Mesendoderm (in vitro differentiated cells): Measurements from ENCODE around the gene MID1. TPM values are rescaled to one million over a fixed set of nuclear protein-coding genes. Genes with fewer than 3 reads are reported as not detected.

Experiments
- DNase-seq: peaks from one replicate; pipeline ENCODE4 v3.0.0; 2013
- H2AK5ac ChIP-seq: 2 replicates; pipeline ENCODE4 v1.6.1; 2013; ENCODE audit warnings: low read length, inconsistent platforms
- H2BK120ac ChIP-seq: 2 replicates; pipeline ENCODE4 v1.6.1; 2013; ENCODE audit warnings: low read depth, mild to moderate bottlenecking, low read length, moderate library complexity, mixed read lengths
- H2BK15ac ChIP-seq: replicated peaks from 2 replicates; pipeline ENCODE4 v1.6.1; 2013; ENCODE audit warnings: low read depth, mild to moderate bottlenecking, moderate library complexity
- H2BK5ac ChIP-seq: 2 replicates; pipeline ENCODE4 v1.6.1; 2013; ENCODE audit warnings: low read length, inconsistent platforms
- H3K18ac ChIP-seq: 2 replicates; pipeline ENCODE4 v1.6.1; 2013; ENCODE audit warnings: mild to moderate bottlenecking, low read length, mixed read lengths
- H3K23ac ChIP-seq: one replicate; pipeline ENCODE4 v1.6.1; 2013; ENCODE audit warnings: low read length
- H3K27ac ChIP-seq: 2 replicates; pipeline ENCODE4 v1.5.1; 2013; ENCODE audit warnings: low read depth, mild to moderate bottlenecking, inconsistent platforms, low read length, moderate library complexity
- H3K27me3 ChIP-seq: 2 replicates; pipeline ENCODE4 v1.6.1; 2013; ENCODE audit warnings: low read length, control low read depth, mild to moderate bottlenecking, inconsistent platforms; ENCODE audit not compliant: insufficient read depth, poor library complexity
- H3K36me3 ChIP-seq: 2 replicates; pipeline ENCODE4 v1.6.1; 2013; ENCODE audit warnings: low read length, inconsistent platforms; ENCODE audit not compliant: control insufficient read depth, insufficient read depth
- H3K4ac ChIP-seq: one replicate; pipeline ENCODE4 v1.6.1; 2013; ENCODE audit warnings: low read depth, mild to moderate bottlenecking, low read length, moderate library complexity
- H3K4me1 ChIP-seq: 2 replicates; pipeline ENCODE4 v1.6.1; 2013; ENCODE audit warnings: low read depth, low read length, inconsistent platforms; ENCODE audit not compliant: control insufficient read depth
- H3K4me2 ChIP-seq: 2 replicates; pipeline ENCODE4 v1.6.1; 2013; ENCODE audit warnings: low read length
- H3K4me3 ChIP-seq: 2 replicates; pipeline ENCODE4 v1.5.1; 2013; ENCODE audit warnings: mild to moderate bottlenecking, low read length
- H3K56ac ChIP-seq: one replicate; pipeline ENCODE4 v1.6.1; 2013; ENCODE audit warnings: low read length
- H3K79me1 ChIP-seq: 2 replicates; pipeline ENCODE4 v1.6.1; 2013; ENCODE audit warnings: low read length, inconsistent platforms
- H3K79me2 ChIP-seq: 2 replicates; pipeline ENCODE4 v1.6.1; 2013; ENCODE audit warnings: mild to moderate bottlenecking, low read length; ENCODE audit not compliant: control insufficient read depth, insufficient read depth
- H3K9ac ChIP-seq: 2 replicates; pipeline ENCODE4 v1.6.1; 2013; ENCODE audit warnings: low read length, inconsistent platforms
- H4K5ac ChIP-seq: one replicate; pipeline ENCODE4 v1.6.1; 2013; ENCODE audit warnings: low read length
- H4K8ac ChIP-seq: one replicate; pipeline ENCODE4 v1.6.1; 2013; ENCODE audit warnings: low read depth, mild to moderate bottlenecking, control low read depth, low read length, moderate library complexity
- WGBS: extraction: QIAGEN DNeasy Blood & Tissue Kit; methylation state at CpG from one replicate; pipeline ENCODE4 v1.1.7; 2013; ENCODE audit warnings: low lambda C conversion rate, missing lambda C conversion rate; ENCODE audit not compliant: insufficient coverage; ENCODE audit errors: extremely low coverage; 5-methylcytosine and 5-hydroxymethylcytosine counted together
- polyA plus RNA-seq, 2 experiments: library from polyadenylated mRNA; stranded (reverse); fragments of 200-250 nt; gene quantifications; one replicate each; pipeline ENCODE4 v1.2.3, GENCODE V29; 2013

Gene MID1, protein sequence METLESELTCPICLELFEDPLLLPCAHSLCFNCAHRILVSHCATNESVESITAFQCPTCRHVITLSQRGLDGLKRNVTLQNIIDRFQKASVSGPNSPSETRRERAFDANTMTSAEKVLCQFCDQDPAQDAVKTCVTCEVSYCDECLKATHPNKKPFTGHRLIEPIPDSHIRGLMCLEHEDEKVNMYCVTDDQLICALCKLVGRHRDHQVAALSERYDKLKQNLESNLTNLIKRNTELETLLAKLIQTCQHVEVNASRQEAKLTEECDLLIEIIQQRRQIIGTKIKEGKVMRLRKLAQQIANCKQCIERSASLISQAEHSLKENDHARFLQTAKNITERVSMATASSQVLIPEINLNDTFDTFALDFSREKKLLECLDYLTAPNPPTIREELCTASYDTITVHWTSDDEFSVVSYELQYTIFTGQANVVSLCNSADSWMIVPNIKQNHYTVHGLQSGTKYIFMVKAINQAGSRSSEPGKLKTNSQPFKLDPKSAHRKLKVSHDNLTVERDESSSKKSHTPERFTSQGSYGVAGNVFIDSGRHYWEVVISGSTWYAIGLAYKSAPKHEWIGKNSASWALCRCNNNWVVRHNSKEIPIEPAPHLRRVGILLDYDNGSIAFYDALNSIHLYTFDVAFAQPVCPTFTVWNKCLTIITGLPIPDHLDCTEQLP
- polyA plus RNA-seq (2013, experiment 1 of 2) = 14.1 TPM
- 14.4 TPM for polyA plus RNA-seq (2013, experiment 2 of 2)

DNA sequence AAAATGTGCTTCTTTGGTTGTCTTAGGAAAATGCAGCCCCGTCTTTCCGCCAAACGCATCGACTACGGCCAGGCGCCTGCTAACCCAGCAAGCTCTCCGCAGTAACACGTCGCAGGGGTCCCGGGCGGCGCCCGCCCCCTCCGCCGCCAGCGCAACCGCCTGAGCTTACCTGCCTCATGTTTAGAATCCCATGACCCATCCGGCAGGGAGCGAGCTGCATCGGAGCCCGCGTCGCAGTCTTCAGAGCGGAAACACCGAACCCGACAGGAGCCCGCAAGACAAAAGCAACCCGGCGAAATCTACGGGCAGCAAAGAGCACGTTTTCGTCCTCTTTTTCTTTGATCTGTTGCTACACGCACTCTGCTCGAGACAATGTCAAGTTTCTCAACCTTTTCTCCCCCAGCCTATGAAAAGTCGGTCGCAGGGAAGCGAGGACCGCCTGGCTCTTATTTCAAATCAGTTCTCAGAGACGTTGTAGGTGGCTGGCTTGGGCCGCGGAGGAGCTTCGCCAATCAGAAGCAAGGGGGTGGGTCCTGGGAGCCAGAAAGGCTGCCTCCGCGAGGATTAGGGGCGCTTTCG, at the start of gene MID1:
Gene MID1, minus strand, starts transcription at position 465 of the 579 bp plus-strand sequence. CDS start 53,038 bp downstream, outside the sequence.
- Histone ChIP-seq H3K23ac (no peak within 1 kb of the TSS), H4K5ac (no peak within 1 kb of the TSS), H3K79me2 (peaks cover 15% of the 10 kb centered on the region), H3K27ac (peak within 1 kb of the TSS; percentile 47), H3K4ac (no peak within 1 kb of the TSS), H3K18ac (peak within 1 kb of the TSS; percentile 70), H2AK5ac (no peak within 1 kb of the TSS), H3K79me1 (no peaks in the 10 kb centered on the region), H3K4me3 (peak within 1 kb of the TSS; percentile 56), H3K36me3 (no peaks in the 10 kb centered on the region), H3K4me2 (peak within 1 kb of the TSS; percentile 14), H2BK120ac (no peak within 1 kb of the TSS), H3K9ac (peak within 1 kb of the TSS; percentile 67), H3K56ac (peak within 1 kb of the TSS; percentile 83), H4K8ac (no peak within 1 kb of the TSS), H3K27me3 (no peaks in the 10 kb centered on the region), H2BK5ac (no peak within 1 kb of the TSS), H2BK15ac (no peak within 1 kb of the TSS), H3K4me1 (peaks cover 2% of the 10 kb centered on the region)
- peak; percentile 90 for DNase-seq
- WGBS = no CpG with 5 or more reads among the region's 46 CpGs

DNA sequence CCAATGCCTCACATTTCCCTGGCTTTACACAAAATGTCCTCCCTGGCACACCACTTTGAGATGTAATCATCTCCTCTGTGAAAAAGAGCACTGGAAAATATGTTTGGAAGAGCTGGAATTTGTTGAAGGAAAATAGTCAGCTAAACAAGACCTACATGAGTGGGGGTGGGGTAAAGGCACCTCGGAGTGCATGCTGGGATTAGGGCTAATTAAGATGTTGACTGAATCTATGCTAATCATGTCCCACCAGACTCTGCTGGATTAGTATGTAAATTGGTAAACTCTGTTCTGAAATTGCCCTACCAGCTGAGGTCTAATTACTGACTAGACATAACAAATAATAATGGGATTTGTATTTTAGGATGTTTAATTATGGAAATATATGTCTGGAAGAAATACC, 46.8 kb upstream of the MID1 start:
- no peaks in the 10 kb centered on the region for H3K36me3 ChIP-seq
- H3K18ac ChIP-seq = no peak overlapping the region
- no peak overlapping the region for H3K4me3 ChIP-seq
- no peak for DNase-seq
- no peak overlapping the region for H4K8ac ChIP-seq
- H3K4ac ChIP-seq = no peak overlapping the region
- no peak overlapping the region for H3K4me2 ChIP-seq
- H2AK5ac ChIP-seq = no peak overlapping the region
- no peak overlapping the region for H3K23ac ChIP-seq
- H3K56ac ChIP-seq = no peak overlapping the region
- no peak overlapping the region for H3K27ac ChIP-seq
- H4K5ac ChIP-seq = no peak overlapping the region
- H2BK5ac ChIP-seq = no peak overlapping the region
- no peaks in the 10 kb centered on the region for H3K79me1 ChIP-seq
- peaks cover 1% of the 10 kb centered on the region for H3K4me1 ChIP-seq
- H2BK120ac ChIP-seq = no peak overlapping the region
- no peak overlapping the region for H2BK15ac ChIP-seq
- no peaks in the 10 kb centered on the region for H3K79me2 ChIP-seq
- no CpG with 5 or more reads among the region's 1 CpG for WGBS
- H3K27me3 ChIP-seq = no peaks in the 10 kb centered on the region
- no peak overlapping the region for H3K9ac ChIP-seq

DNA sequence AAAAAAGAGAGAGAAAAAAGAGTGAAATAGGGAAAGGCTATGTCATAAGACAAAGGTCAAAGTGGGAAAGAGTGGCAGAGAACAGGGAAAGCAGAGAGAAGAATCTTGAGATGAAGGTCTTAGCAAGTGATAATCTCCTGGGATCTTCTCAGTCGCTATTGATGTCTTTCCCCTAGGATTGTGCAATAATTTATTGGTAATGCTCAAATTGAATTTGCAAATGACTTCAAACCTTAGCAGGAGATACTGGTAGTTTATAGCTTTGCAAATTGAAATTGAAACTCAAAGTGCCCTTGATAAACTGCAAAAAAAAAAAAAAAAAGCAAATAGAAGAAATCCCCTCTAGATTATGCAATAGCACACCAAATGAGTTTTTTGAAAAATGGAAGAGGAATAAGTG, 45.7 kb upstream of the MID1 start:
- Histone ChIP-seq H2BK5ac (no peak overlapping the region), H2BK120ac (no peak overlapping the region), H2AK5ac (no peak overlapping the region), H3K79me1 (no peaks in the 10 kb centered on the region), H3K4ac (no peak overlapping the region), H3K79me2 (no peaks in the 10 kb centered on the region), H3K9ac (no peak overlapping the region), H3K27me3 (no peaks in the 10 kb centered on the region), H3K4me1 (peaks cover 1% of the 10 kb centered on the region), H3K18ac (no peak overlapping the region), H3K4me3 (no peak overlapping the region), H3K27ac (no peak overlapping the region), H3K4me2 (no peak overlapping the region), H2BK15ac (no peak overlapping the region), H3K23ac (no peak overlapping the region), H3K56ac (no peak overlapping the region), H3K36me3 (no peaks in the 10 kb centered on the region), H4K8ac (no peak overlapping the region), H4K5ac (no peak overlapping the region)
- no CpG with 5 or more reads among the region's 1 CpG for WGBS
- no peak for DNase-seq

DNA sequence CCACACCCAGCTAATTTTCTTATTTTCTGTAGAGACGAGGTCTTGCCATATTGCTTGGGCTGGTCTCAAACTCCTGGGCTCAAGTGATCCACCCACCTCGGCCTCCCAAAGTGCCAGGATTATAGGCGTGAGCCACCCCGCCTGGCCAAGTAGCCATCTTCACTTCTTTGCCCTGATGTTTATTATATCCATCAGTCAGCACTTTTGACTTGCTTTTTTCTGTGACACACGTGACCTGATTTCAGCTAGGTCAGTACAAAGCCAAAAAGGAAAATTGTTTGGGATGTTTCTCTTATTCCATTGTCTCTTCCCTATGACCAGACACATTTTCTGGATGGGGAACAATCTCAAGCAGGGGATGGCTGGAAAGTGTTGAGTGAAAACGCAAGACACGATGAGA, 45.3 kb upstream of the MID1 start:
- Histone ChIP-seq H3K56ac (no peak overlapping the region), H3K9ac (no peak overlapping the region), H3K27ac (no peak overlapping the region), H3K27me3 (no peaks in the 10 kb centered on the region), H2AK5ac (no peak overlapping the region), H2BK15ac (no peak overlapping the region), H3K4me2 (no peak overlapping the region), H2BK5ac (no peak overlapping the region), H3K36me3 (no peaks in the 10 kb centered on the region), H3K23ac (no peak overlapping the region), H3K4me1 (peaks cover 1% of the 10 kb centered on the region), H4K5ac (no peak overlapping the region), H3K79me2 (no peaks in the 10 kb centered on the region), H3K18ac (no peak overlapping the region), H3K79me1 (no peaks in the 10 kb centered on the region), H2BK120ac (no peak overlapping the region), H3K4ac (no peak overlapping the region), H3K4me3 (no peak overlapping the region), H4K8ac (no peak overlapping the region)
- WGBS = no CpG with 5 or more reads among the region's 7 CpGs
- no peak for DNase-seq

DNA sequence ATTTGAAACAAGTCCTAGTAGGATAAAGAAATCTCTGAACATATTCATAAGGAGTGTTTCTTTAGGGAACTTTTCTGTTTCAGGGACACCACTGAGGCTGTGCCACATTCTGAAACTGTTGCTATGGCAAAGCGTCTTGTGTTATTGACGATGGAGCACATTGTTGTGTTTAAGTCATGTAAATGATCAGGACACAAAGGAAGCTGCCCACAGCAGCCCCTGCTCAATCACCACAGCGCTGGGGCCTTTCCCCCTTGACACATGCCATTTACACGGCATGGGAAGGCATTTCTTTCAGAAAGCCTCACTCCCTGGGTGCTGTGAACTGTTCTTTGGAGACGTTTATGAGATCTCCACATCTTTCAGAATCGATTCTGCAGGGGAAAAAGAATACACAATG, 39.8 kb upstream of the MID1 start:
- Histone ChIP-seq H4K8ac (no peak overlapping the region), H3K79me2 (no peaks in the 10 kb centered on the region), H2BK5ac (no peak overlapping the region), H2BK15ac (no peak overlapping the region), H3K18ac (no peak overlapping the region), H4K5ac (no peak overlapping the region), H3K4me3 (no peak overlapping the region), H3K4ac (no peak overlapping the region), H3K4me1 (no peaks in the 10 kb centered on the region), H3K4me2 (no peak overlapping the region), H2AK5ac (no peak overlapping the region), H3K79me1 (no peaks in the 10 kb centered on the region), H3K23ac (no peak overlapping the region), H3K36me3 (no peaks in the 10 kb centered on the region), H3K27me3 (no peaks in the 10 kb centered on the region), H3K27ac (no peak overlapping the region), H3K9ac (no peak overlapping the region), H2BK120ac (no peak overlapping the region), H3K56ac (no peak overlapping the region)
- peak; percentile 10 for DNase-seq
- WGBS = no CpG with 5 or more reads among the region's 6 CpGs
